IPS-15b (cell line): ENCODE data around the gene BEST4.

Experiments used
- H3K27me3 ChIP-seq: one replicate; pipeline ENCODE4 v1.6.1; 2013; ENCODE audit warnings: low read length; ENCODE audit not compliant: control insufficient read depth, insufficient read depth
- H3K36me3 ChIP-seq: one replicate; pipeline ENCODE4 v1.6.1; 2013; ENCODE audit warnings: low read length; ENCODE audit not compliant: control insufficient read depth, insufficient read depth
- H3K4me1 ChIP-seq: one replicate; pipeline ENCODE4 v1.6.1; 2013; ENCODE audit warnings: mild to moderate bottlenecking, low read length; ENCODE audit not compliant: control insufficient read depth, insufficient read depth
- H3K4me3 ChIP-seq: one replicate; pipeline ENCODE4 v1.5.1; 2013; ENCODE audit warnings: low read depth, low read length
- H3K9ac ChIP-seq: one replicate; pipeline ENCODE4 v1.6.1; 2013; ENCODE audit warnings: low read depth, mild to moderate bottlenecking, low read length
- H3K9me3 ChIP-seq: one replicate; pipeline ENCODE4 v1.6.1; 2013; ENCODE audit warnings: mild to moderate bottlenecking, low read length; ENCODE audit not compliant: control insufficient read depth, insufficient read depth

BEST4 gene

GRCh38 chr1:44790968-44791801, 3.2 kb upstream of the BEST4 start:
- H3K9ac ChIP-seq = no peak overlapping the region
- no peak overlapping the region for H3K4me3 ChIP-seq
- no peaks in the 10 kb centered on the region for H3K9me3 ChIP-seq
- peaks cover 5% of the 10 kb centered on the region for H3K27me3 ChIP-seq
- no peaks in the 10 kb centered on the region for H3K36me3 ChIP-seq
- H3K4me1 ChIP-seq = peaks cover 10% of the 10 kb centered on the region

GRCh38 chr1:44787506-44787905, 464 bp downstream of the BEST4 start:
- Histone ChIP-seq H3K36me3 (no peaks in the 10 kb centered on the region), H3K9ac (no peak overlapping the region), H3K4me3 (no peak overlapping the region), H3K9me3 (no peaks in the 10 kb centered on the region), H3K4me1 (peaks cover 8% of the 10 kb centered on the region), H3K27me3 (peaks cover 6% of the 10 kb centered on the region)

- H3K4me3 ChIP-seq = peak overlapping the region; percentile 59
- peak overlapping the region; percentile 87 for H3K9ac ChIP-seq
- no peaks in the 10 kb centered on the region for H3K36me3 ChIP-seq
- H3K4me1 ChIP-seq = peaks cover 8% of the 10 kb centered on the region
- H3K27me3 ChIP-seq = peaks cover 6% of the 10 kb centered on the region
- no peaks in the 10 kb centered on the region for H3K9me3 ChIP-seq
Observed at GRCh38 chr1:44786841-44787426, 1.0 kb downstream of the BEST4 start.

GRCh38 chr1:44786138-44786840, 1.7 kb downstream of the BEST4 start:
- no peaks in the 10 kb centered on the region for H3K36me3 ChIP-seq
- H3K27me3 ChIP-seq = peaks cover 6% of the 10 kb centered on the region
- peaks cover 8% of the 10 kb centered on the region for H3K4me1 ChIP-seq
- peak overlapping the region; percentile 59 for H3K4me3 ChIP-seq
- no peaks in the 10 kb centered on the region for H3K9me3 ChIP-seq
- H3K9ac ChIP-seq = peak overlapping the region; percentile 87

GRCh38 chr1:44785501-44786137, 2.4 kb downstream of the BEST4 start:
- Histone ChIP-seq H3K4me3 (peak overlapping the region; percentile 59), H3K9ac (no peak overlapping the region), H3K27me3 (peaks cover 6% of the 10 kb centered on the region), H3K4me1 (peaks cover 8% of the 10 kb centered on the region), H3K9me3 (no peaks in the 10 kb centered on the region), H3K36me3 (no peaks in the 10 kb centered on the region)

- Histone ChIP-seq H3K4me1 (peaks cover 8% of the 10 kb centered on the region), H3K36me3 (no peaks in the 10 kb centered on the region), H3K9ac (no peak overlapping the region), H3K4me3 (no peak overlapping the region), H3K9me3 (no peaks in the 10 kb centered on the region), H3K27me3 (peaks cover 6% of the 10 kb centered on the region)
Observed at GRCh38 chr1:44785029-44785380, 3.0 kb downstream of the BEST4 start.

- Histone ChIP-seq H3K4me1 (peaks cover 8% of the 10 kb centered on the region), H3K9ac (peak overlapping the region; percentile 60), H3K36me3 (no peaks in the 10 kb centered on the region), H3K4me3 (peak overlapping the region; percentile 52), H3K27me3 (peaks cover 6% of the 10 kb centered on the region), H3K9me3 (no peaks in the 10 kb centered on the region)
Observed at GRCh38 chr1:44784094-44785028, 3.6 kb downstream of the BEST4 start.

GRCh38 chr1:44783697-44784093, 4.3 kb downstream of the BEST4 start:
- Histone ChIP-seq H3K27me3 (peaks cover 6% of the 10 kb centered on the region), H3K9ac (peak overlapping the region; percentile 51), H3K9me3 (no peaks in the 10 kb centered on the region), H3K4me1 (peaks cover 8% of the 10 kb centered on the region), H3K4me3 (peak overlapping the region; percentile 40), H3K36me3 (peaks cover 6% of the 10 kb centered on the region)

- peaks cover 36% of the 10 kb centered on the region for H3K36me3 ChIP-seq
- peaks cover 2% of the 10 kb centered on the region for H3K27me3 ChIP-seq
- H3K4me1 ChIP-seq = peaks cover 8% of the 10 kb centered on the region
- no peak overlapping the region for H3K9ac ChIP-seq
- no peak overlapping the region for H3K4me3 ChIP-seq
- H3K9me3 ChIP-seq = no peaks in the 10 kb centered on the region
Observed at GRCh38 chr1:44780583-44781121, 7.3 kb downstream of the BEST4 start.

GRCh38 chr1:44778705-44779576, 9.0 kb downstream of the BEST4 start:
- peaks cover 36% of the 10 kb centered on the region for H3K36me3 ChIP-seq
- no peaks in the 10 kb centered on the region for H3K27me3 ChIP-seq
- no peak overlapping the region for H3K9ac ChIP-seq
- H3K4me1 ChIP-seq = peaks cover 4% of the 10 kb centered on the region
- no peaks in the 10 kb centered on the region for H3K9me3 ChIP-seq
- H3K4me3 ChIP-seq = no peak overlapping the region
